HFF-Myc (cell line): Measurements from ENCODE around the gene NT5C3A.
"Not testable (repeated sequence)": the region's sequence is repeated elsewhere in the genome, so short reads cannot be mapped to it uniquely, and the experiment has no call there.

Experiments used
- DNase-seq: peaks from one replicate; pipeline ENCODE4 v3.0.0-alpha.2; 2011; ENCODE audit warnings: low read depth; ENCODE audit errors: extremely low read depth
- H3K4me3 ChIP-seq: replicated peaks from 2 replicates; pipeline ENCODE4 v1.5.1; 2011; ENCODE audit warnings: low read depth, mild to moderate bottlenecking, control low read depth, low read length
- TF ChIP-seq, protein P1 (sequence below): IDR thresholded peaks from 2 replicates; pipeline ENCODE4 v1.5.1; 2012; ENCODE audit warnings: mild to moderate bottlenecking, low read depth, low read length, control low read depth; ENCODE audit errors: missing control alignments

NT5C3A gene

DNA sequence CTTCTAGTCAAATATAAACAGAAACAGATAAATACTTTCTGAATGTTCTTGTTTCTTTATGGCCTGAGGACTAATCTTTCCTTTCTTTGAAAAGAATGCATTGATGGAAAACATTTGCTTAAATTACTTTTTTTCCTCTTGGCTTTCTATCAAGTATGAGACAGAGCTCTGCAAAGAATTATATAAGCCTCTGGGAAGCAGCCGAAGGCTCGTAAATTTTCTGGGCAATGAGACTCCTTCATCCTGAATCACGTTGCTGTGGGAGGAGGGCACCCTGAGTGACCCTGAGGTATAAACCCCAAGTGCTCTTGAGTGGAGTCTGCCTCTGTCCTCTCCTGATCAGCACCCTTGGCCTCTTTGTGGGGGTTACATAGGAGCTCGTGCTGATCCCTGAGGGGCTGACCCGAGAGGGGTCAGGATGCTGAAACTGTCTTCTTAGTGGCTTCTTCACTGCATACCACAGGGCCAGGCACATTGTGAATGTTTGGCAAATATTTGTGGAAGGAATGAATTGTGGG, 71.4 kb downstream of the NT5C3A start:
- DNase-seq = peak; percentile 59
- H3K4me3 ChIP-seq = not testable (repeated sequence)

DNA sequence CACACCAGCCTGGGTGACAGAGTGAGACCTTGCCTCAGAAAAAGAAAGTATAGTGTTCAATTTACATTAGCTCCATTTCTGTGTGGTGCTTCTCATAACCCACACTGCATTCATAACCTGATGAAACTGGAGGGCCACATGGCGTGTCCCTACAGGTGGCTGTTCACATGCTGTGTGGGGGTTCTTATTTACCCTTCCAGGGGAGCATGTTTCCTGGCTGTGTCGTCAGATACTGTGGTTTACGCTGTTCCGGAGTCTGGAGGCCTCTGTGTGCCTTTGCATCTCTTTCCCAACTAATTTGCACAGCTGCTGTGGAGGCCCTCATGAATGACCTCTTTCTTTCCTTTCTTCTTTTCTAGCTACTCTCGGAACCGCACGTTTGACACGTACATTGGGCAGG, 74.4 kb downstream of the NT5C3A start:
- H3K4me3 ChIP-seq, DNase-seq: not testable (repeated sequence)

DNA sequence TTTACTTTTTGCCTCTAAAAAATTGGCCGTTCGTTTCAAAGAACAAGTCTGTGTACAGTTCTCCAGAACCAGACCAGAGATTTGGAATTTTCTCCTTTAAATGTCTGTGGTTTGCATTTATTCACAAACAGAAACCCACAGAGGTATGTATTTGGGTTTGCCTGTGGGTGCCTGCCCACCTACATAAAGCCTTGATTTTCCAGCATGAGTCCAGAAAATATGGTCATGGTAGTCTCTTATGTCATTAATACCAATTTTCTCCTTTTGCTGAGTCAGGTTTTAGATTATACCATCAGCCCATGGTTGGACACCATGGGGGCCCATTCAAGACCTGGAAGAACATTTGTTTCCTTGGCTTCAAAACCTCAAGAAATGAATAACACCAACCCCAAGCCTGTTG, 82.7 kb downstream of the NT5C3A start:
- not testable (repeated sequence) for H3K4me3 ChIP-seq, DNase-seq

DNA sequence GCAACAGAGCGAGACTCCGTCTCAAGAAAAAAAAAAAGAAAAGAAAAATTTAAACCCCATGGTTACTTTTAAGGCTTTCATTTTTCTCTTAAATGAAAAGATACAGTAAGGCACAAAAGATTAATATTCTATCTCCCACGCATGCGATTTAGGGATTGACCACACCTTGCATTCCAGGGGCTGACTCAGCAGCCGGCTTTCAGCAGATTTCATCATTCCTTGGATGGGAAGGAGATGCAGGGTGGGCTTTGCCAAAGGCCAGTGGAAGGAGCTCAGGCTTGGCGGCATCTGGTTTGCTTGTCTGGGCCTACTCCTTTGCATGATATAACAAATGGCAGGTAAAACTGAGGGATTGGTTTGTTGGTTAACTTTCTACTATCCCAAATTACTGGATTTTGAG, 83.3 kb downstream of the NT5C3A start:
- DNase-seq, H3K4me3 ChIP-seq: not testable (repeated sequence)

DNA sequence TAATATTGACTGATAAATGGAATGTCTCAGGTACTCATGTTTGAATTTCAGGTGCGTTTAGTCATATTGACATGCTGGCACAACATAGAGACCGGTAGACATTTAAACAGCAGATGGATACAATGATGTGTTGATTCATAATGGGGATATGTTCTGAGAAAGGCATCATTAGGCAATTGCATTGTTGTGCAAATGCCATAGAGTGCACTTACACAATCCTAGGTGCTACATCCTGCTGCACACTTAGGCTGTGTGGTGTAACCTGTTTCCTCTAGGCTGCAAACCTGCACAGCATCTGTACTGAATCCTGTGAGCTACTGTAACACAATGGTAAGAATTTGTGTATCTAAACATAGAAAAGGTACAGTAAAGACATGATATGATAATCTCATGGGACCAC, 85.4 kb downstream of the NT5C3A start:
- not testable (repeated sequence) for H3K4me3 ChIP-seq, DNase-seq

DNA sequence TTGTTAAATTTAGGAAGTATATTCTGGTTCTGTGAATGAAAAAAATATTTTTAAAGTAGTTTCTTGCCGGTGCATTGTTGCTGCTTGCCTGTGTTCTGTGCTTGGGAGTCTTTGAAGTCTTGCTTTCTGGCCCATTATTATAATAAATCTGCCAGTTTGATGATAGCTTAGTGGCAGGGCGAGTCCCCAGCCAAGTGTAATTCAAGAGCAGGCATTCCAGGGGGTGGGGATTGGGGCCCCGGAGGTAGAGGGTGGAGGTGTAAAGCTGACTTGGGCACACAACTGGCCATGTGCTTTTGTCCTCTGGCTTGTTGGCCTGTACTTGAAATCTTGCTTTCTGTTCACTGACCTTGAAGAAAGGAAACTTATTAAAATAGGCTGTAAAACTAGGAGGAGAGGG, 90.6 kb downstream of the NT5C3A start:
- not testable (repeated sequence) for DNase-seq, H3K4me3 ChIP-seq

DNA sequence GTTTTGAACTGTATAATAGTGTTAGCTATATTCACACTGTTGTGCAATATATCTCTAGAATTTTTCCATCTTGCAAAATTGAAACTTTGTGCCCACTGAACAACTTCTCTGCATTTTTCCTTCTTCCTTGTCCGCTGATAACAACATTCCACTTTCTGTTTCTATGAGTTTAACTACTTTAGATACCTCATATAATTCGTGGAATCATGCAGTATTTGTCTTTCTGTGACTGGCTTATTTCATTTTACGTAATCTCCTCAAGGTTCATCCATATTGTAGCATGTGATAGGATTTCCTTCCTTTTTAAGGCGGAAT, 95.4 kb downstream of the NT5C3A start:
- H3K4me3 ChIP-seq, DNase-seq: not testable (repeated sequence)

DNA sequence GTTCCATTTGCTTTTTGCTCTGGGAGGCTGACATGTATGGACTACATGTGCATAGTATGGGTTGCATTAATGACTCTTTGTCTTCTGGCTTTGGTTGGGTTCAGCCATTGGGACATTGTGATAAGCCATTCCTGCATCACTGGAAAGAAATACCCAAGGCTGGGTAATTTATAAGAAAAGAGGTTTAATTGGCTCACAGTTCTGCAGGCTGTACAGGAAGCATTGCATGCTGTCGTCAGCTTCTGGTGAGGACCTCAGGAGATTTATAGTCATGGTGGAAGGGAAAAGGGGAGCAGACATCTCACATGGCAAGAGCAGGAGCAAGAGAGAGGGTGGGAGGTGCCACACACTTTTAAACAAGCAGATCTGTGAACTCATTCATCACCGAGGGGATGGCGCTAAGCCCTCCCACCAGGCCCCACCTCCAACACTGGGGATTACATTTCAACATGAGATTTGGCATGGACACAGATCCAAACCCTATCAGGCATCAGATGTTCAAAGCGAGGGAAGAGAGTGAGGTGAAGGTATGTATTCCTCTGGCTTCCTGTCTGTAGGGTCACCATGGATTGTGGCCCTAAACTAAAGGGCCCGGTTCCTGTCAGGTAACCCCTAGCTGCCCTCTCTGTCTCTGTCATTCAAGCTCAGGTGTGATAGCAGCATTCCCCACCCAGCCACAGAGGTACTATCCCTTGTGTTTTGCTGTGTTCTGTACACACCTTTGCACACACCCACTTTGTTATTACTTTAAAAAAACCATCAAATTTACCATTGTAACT, 95.9 kb downstream of the NT5C3A start:
- H3K4me3 ChIP-seq, DNase-seq: not testable (repeated sequence)

DNA sequence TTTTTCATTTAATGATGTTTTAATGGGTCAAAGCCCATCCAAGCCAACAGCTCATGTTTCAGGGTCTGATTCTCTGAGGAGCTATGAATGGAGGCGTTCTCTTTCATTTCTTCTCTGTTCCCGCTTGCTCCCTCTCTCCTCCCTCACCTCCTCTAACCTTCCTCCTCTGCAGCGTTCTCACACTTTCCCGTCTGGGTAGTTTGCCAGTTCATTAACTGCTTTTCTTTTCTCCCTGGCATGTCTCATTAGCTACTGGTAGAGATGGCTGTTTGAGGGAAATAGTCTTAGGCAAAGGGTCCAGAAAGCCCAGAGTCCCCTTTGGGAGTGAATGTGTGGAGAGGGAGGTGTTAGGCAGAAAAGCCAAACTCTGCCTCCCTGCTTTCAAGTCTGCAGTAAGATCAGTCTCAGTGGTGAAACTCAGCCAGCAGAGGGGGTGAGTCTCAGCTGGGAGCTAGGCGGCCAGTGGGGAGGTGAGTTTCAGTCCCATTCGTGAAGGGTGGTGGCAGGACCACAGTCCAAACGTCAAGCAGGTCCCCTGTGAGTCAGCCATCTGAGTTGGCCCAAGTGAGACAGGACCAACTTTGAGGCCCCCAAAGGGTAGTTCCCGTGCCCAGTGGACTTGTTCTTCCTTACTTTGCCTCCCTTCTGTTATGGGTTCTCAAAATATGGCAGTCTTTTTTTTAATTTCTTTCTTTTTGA, 98.0 kb downstream of the NT5C3A start:
- TF ChIP-seq, protein P1, sequence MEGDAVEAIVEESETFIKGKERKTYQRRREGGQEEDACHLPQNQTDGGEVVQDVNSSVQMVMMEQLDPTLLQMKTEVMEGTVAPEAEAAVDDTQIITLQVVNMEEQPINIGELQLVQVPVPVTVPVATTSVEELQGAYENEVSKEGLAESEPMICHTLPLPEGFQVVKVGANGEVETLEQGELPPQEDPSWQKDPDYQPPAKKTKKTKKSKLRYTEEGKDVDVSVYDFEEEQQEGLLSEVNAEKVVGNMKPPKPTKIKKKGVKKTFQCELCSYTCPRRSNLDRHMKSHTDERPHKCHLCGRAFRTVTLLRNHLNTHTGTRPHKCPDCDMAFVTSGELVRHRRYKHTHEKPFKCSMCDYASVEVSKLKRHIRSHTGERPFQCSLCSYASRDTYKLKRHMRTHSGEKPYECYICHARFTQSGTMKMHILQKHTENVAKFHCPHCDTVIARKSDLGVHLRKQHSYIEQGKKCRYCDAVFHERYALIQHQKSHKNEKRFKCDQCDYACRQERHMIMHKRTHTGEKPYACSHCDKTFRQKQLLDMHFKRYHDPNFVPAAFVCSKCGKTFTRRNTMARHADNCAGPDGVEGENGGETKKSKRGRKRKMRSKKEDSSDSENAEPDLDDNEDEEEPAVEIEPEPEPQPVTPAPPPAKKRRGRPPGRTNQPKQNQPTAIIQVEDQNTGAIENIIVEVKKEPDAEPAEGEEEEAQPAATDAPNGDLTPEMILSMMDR = peak; percentile 22
- not testable (repeated sequence) for DNase-seq, H3K4me3 ChIP-seq
